ENCODE results near the gene HSPA1A. TPM values are rescaled to one million over a fixed set of nuclear protein-coding genes. Genes with fewer than 3 reads are reported as not detected.
"Not testable (repeated sequence)": the region's sequence is repeated elsewhere in the genome, so short reads cannot be mapped to it uniquely, and the experiment has no call there.

HSPA1A gene
- total RNA-seq, 2 donors from 2014 or later = 315 to 334 TPM

DNA sequence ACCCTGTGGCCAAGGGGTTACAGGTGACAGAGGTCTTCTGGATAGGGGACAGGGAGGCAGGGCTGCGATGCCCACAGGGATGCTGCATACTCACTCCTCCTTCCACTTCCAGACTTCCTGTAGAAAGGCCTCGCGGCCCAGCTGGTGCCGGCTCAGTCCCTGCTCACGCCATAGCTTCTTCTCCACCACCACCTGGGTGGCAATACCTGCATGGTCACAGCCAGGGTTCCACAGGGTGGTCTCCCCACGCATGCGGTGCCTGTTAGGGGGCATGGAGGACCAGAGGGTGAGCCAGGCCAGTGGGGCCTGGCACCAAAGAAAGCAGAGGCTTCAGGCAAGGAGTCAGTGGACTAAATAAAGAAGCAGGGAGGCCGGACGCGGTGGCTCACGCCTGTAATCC is 29.9 kb upstream of the HSPA1A start:
- Histone ChIP-seq H3K9me3 (no peaks in the 10 kb centered on the region), H3K36me3 (peaks cover 54% of the 10 kb centered on the region), H3K4me3 (no peak overlapping the region), H3K4me1 (no peaks in the 10 kb centered on the region), H3K27ac (no peak overlapping the region), H3K27me3 (no peaks in the 10 kb centered on the region)
- TF ChIP-seq, protein P1, sequence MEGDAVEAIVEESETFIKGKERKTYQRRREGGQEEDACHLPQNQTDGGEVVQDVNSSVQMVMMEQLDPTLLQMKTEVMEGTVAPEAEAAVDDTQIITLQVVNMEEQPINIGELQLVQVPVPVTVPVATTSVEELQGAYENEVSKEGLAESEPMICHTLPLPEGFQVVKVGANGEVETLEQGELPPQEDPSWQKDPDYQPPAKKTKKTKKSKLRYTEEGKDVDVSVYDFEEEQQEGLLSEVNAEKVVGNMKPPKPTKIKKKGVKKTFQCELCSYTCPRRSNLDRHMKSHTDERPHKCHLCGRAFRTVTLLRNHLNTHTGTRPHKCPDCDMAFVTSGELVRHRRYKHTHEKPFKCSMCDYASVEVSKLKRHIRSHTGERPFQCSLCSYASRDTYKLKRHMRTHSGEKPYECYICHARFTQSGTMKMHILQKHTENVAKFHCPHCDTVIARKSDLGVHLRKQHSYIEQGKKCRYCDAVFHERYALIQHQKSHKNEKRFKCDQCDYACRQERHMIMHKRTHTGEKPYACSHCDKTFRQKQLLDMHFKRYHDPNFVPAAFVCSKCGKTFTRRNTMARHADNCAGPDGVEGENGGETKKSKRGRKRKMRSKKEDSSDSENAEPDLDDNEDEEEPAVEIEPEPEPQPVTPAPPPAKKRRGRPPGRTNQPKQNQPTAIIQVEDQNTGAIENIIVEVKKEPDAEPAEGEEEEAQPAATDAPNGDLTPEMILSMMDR (IDR thresholded peaks at IDR 0.05) = no peak
- no peak for DNase-seq (ENCODE audit: low spot score)

DNA sequence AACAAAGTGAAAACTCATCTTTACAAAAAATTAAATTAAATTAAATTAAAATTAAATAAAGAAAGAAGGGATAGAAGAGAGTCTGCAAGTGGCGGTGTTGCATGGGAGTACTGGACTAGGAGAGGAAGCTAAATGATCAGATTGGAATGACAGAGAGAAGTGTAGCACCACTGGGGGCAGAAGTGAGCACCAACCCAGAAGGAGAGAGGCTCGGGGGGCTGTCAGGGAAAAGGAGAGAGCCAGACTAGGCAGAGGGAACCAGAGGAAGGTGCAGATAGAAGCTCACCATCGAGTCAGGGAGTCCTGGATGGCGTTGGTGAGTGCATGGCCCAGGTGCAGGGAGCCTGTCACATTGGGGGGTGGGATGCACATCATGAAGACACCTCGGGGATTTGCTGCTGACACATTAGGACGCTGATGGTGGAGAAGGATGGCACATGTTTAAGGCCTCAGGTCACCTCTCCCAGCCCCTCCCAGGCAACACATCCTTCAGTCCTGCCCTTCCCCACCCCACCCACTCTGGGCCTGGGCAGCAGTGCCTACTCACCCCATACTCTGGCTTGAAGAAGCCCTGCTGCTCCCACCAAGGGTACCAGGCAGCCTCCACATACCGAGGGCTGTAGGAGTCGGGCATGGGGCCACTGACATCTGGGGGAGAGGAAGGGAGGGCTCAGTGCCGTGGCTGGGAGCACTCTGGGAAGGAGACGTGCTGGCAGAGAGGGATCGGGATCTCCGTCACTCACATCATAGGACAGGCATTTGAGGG is 23.8 kb upstream of the HSPA1A start:
- DNase-seq (ENCODE audit: low spot score) = no peak
- Histone ChIP-seq H3K27ac (no peak overlapping the region), H3K27me3 (no peaks in the 10 kb centered on the region), H3K4me1 (peaks cover 0 to 12% of the 10 kb centered on the region in 2 donors), H3K36me3 (peaks cover 10% of the 10 kb centered on the region), H3K9me3 (no peaks in the 10 kb centered on the region), H3K4me3 (no peak overlapping the region)
- TF ChIP-seq, protein P1 (IDR thresholded peaks at IDR 0.05) = peak in 1 of 2 donors; percentile 57

DNA sequence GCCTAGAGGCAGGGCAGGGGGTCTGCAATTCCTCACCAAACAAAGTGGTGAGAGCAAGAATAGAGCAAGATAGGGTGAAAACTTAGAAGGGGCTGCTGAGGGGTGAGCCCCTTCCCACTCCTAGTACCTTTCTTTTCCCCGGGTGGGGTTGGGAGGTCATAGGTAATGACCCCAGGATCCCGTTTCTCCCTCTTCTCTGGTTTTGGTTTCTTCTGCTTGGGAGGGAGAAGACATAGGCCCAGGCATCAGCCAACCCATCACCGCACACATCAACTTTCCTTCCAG is 23.3 kb upstream of the HSPA1A start:
- Histone ChIP-seq H3K27me3 (no peaks in the 10 kb centered on the region), H3K4me3 (no peak overlapping the region), H3K4me1 (peaks cover 0 to 12% of the 10 kb centered on the region in 2 donors), H3K9me3 (no peaks in the 10 kb centered on the region), H3K36me3 (peaks cover 10% of the 10 kb centered on the region), H3K27ac (no peak overlapping the region)
- no peak for DNase-seq (ENCODE audit: low spot score)
- TF ChIP-seq, protein P1 (IDR thresholded peaks at IDR 0.05) = no peak

DNA sequence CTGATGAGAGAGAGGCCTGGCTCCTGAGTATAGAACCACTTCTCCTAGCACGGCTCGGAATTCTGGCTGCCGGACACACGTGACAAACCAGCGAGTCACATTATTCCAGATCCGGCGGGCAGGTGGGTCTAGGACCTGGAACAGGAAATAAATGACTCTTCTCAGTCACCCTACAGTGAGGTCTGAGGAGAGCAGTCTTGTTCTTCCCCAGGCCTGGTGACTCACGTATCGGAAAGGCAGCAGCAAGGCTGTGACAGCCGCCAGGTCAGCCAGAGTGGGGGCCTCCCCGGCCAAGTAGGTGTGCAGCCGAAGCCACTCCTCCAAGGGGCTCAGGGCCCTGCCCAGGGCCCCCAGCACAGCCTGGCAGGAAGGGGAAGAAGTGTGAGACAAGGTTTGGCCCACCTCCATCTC is 22.6 kb upstream of the HSPA1A start:
- peaks cover 6% of the 10 kb centered on the region for H3K36me3 ChIP-seq
- no peaks in the 10 kb centered on the region for H3K9me3 ChIP-seq
- peaks cover 0 to 12% of the 10 kb centered on the region in 2 donors for H3K4me1 ChIP-seq
- no peak overlapping the region for H3K4me3 ChIP-seq
- DNase-seq (ENCODE audit: low spot score) = no peak
- no peak overlapping the region for H3K27ac ChIP-seq
- H3K27me3 ChIP-seq = no peaks in the 10 kb centered on the region
- TF ChIP-seq, protein P1 (IDR thresholded peaks at IDR 0.05) = no peak

DNA sequence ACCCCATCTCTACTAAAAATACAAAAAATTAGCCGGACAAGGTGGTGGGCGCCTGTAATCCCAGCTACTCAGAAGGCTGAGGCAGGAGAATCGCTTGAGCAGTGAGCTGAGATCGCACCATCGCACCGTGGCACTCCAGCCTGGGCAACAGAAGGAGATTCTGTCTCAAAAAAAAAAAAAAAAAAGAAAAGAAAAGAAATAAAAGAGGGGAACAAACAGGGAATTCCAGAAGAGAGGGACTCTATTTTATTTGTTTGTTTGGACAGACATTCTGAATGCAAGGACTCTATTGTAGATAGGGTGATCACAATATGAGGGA is 21.5 kb upstream of the HSPA1A start:
- H3K27me3 ChIP-seq; H3K36me3 ChIP-seq; H3K9me3 ChIP-seq; H3K27ac ChIP-seq; DNase-seq (ENCODE audit: low spot score); H3K4me3 ChIP-seq: not testable (repeated sequence)
- H3K4me1 ChIP-seq = peaks cover 0 to 12% of the 10 kb centered on the region in 2 donors

DNA sequence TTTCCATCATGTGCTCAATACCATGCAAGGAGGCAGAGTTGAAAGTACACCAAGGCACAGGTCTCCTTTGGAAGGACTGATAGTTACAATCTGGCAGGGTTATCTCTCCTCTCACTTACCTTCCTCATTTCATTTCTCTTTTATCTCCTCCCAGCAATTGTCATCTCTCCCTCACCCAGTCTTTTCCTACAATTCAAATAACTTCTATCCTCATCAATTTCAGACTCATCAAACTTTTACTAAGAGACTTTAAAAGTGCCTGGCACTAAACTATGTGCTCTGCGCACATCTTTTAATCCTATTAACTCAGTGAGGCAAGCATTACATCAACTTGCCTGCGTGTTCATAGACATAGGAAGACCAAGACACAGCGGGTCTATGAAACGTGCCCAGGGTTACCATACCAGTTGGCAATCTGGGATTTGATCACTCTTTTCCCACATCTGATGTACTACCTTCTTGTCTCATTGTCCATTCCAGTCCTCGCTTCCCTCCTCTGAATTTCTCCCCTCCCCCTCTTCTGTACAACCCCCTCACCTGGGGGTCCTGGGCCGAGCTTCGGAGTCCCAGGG is 21.0 kb upstream of the HSPA1A start:
- Histone ChIP-seq H3K36me3 (peaks cover 6% of the 10 kb centered on the region), H3K4me1 (peaks cover 0 to 12% of the 10 kb centered on the region in 2 donors), H3K27me3 (no peaks in the 10 kb centered on the region), H3K27ac (peak overlapping the region; percentile 88 to 94), H3K4me3 (peak overlapping the region; percentile 67 to 95), H3K9me3 (no peaks in the 10 kb centered on the region)
- TF ChIP-seq, protein P1 (IDR thresholded peaks at IDR 0.05) = no peak
- DNase-seq (ENCODE audit: low spot score) = no peak

Data from right atrium auricular region (tissue), 2 donors.